GM18868 (cell line): ENCODE measurements around the gene FFAR1.
A peak's percentile ranks its signal among the peaks of the same experiment; 100 is the strongest.

ENCODE experiments used
- ATAC-seq: cut with Tn5 transposase; IDR thresholded peaks from one replicate; pipeline ENCODE4 v1.9.1; 2021; ENCODE audit warnings: mild to moderate bottlenecking, moderate library complexity; ENCODE audit not compliant: unreplicated experiment

FFAR1 gene

DNA sequence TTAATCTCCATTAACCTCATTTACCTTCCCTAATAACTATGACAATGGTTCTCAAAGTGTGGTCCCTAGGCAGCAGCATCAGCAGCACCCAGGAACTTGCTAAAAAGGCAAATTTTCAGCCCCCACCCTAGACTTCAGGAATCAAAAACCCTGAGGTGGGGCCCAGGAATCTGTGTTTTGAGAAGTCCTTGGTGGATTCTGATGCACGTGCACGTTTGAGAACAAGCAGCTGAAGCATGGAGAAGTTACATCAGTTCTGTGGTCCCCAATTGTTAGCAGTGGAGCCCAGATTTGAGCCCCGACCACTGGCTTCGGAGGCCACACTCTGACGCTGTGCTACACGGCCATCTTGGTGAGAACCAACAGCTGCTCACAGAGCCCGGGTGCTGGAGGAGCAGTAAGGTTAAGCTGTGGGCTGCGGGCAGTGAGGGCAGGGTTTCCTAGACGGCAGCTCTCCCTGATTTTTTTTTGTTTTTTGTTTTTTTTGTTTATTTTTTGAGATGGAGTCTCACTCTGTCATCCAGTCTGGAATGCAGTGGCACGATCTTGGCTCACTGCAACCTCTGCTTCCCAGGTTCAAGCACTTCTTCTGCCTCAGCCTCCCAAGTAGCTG is 32.7 kb upstream of the FFAR1 start:
- ATAC-seq, result no peak

DNA sequence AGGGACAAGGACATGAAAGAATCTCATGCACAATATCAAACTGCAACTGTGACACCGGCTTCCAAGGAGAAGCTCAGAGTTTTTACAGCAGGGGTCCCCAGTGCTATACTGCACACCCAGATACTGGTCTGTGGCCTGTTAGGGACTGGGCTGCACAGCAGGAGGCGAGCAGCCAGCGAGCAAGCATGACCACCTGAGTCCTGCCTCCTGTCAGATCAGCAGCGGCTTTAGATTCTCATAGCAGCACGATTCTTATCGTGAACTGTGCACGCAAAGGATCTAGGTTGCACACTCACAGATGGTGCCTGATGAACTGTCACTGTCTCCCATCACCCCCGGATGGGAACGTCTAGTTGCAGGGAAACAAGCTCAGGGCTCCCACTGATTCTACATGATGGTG is 31.8 kb upstream of the FFAR1 start:
- ATAC-seq, result no peak

DNA sequence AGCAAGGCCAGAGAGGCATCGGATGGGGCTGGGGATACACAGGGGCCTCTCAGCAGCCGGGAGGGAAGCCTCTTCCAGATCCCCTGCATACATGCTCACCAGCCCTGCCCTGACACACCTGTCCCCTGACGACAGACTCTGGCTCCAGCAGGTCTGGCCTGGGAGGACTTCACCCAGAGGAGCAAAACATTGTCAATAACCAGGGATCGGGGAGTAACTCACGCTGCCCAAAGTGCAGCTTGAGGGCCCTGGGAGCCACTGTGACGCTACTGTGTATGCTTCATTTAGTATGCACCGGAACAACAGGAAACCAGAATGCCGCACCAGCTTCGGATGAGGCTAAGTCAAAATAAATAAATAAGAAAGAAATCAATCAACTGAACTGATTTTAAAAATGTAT is 31.1 kb upstream of the FFAR1 start:
- no peak for ATAC-seq

DNA sequence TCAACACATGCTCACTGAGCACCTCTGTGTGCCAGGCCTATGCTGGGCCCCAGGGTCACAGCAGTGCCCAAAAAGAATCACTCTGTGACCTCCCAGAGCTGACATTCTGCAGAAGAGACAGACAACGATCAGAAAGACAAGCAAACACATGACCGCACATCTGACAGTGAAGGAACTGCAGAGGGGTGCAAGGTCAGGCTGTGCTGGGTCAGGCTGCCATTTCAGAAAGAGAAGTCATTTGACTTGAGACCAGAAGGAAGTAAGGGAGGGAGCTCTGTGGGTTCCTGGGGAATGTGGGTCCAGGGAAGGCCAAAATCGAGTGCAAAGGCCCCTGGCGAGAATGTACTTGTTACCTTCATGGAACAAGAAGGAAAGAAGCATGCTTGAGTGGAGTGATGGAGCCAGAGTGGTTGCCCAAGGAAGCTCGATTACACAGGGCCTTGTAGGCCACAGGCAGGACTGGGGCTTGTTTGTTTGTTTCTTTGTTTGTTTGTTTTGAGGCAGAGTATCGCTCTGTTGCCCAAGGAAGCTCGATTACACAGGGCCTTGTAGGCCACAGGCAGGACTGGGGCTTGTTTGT is 30.1 kb upstream of the FFAR1 start:
- no peak for ATAC-seq

DNA sequence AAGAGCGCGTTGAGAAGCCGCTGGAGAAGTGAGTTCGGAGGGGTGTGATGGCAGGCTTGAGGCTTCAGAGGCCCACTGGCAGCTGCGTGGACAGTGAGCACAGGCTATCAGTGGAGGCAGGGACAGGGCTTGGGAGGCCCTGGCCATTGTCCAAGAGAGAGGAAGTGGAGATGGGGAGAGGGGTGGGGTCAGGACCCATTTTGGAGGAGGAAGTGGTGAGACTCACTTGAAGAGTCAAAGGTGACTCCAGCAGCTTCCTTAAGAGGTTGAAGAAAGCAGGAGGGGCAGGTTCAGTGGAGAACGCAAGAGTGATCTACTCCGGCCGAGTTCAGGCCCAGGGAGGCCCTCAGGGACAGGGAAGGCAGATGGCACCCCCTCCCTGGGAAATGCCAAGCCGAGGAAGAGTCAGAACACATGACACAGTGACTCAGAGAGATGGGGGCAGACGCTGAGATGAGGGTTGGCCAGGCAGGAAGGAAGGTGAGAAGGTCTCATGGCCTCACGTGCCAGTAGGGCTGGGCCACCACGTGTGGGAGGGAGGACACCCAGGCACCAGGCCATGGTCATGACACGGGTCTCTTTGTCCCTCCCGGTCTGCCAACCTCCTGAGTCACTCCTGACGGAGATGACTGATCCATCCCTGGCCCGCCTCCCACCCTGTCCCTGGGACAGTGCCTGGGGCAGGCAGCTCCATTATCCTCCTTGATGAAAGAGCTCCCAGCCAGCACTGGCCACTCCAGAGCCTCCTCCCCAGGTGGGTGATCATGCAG is 28.8 kb upstream of the FFAR1 start:
- ATAC-seq, result no peak

DNA sequence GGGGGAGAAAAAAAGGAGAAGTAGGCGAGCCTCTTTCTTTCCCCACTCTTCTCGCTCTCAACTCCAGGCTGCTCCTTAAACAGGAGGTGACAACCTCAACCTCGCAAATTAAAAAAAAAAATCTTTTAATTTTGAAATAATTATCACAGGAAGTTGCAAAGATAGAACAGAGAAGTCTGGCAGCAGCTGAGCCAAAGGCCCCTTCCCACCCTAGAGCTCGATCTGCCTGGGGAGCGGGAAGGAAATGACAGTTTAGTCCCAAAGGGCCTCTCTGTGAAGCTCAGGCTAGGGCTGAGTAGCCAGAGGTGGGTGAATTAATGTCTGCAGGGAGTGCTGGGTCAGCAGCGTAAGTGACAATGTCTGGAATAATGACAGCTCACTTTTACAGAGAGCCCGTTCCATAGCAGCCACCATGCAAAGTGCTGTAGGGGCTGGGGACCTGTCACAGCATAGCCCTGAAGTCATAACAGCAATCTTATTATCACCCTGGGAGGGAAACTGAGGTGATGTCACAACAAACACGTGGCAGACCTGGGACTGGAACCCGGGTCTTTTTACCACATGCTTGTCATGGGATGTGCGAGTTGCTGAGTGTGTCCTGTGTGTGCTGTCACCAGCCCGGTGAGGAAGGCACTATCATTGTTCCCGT is 27.5 kb upstream of the FFAR1 start:
- no peak for ATAC-seq

DNA sequence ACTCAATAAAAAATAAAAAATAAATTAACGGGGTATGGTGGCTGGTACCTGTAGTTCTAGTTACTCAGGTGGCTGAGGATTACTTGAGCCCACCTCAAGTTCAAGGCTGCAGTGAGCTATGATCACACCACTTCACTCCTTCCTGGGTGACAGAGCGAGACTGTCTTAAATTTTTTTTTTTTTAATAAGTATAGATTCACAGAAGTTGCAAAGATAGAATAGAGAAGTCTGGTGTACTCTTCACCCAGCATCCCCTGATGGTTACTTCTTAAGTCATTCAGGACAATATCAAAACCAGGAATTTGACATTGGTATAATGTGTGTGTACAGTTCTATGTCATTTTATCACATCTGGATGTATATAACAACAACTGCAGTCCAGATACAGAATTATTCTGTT is 26.4 kb upstream of the FFAR1 start:
- ATAC-seq, result no peak

DNA sequence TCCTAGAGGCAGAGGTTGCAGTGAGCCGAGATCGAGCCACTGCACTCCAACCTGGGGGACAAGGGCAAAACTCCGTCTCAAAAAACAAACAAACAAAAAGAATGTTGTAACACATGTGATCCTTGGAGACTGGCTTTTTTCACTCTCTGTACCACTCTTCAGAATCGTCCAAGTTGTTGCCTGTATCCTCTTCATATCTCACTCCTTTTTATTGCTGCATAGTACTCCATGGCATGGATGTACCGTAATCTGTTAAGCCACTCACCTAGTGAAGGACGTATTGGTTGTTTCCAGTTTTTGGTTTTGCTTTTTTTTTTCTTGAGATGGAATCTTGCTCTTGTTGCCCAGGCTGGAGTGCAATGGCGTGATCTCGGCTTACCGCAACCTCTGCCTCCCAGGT is 25.7 kb upstream of the FFAR1 start:
- no peak for ATAC-seq

DNA sequence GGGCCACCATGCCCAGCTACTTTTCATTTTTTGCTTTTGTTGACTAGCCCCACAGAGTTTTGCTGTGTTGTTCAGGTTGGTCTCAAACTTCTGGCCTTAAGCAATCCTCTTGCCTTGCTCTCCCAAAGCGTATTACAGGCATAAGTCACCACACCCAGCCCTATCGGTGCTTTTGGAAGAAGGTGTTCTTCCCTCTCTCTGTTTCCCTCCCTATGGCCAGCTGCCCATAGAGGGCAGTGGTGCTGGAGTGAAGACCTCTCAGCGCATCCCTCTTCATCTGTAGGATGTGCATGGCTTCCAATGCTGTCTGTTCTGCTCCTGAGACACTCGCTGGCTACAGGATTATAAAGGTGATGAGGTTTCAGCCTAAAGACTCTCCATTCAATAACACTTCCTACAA is 20.1 kb upstream of the FFAR1 start:
- no peak for ATAC-seq

DNA sequence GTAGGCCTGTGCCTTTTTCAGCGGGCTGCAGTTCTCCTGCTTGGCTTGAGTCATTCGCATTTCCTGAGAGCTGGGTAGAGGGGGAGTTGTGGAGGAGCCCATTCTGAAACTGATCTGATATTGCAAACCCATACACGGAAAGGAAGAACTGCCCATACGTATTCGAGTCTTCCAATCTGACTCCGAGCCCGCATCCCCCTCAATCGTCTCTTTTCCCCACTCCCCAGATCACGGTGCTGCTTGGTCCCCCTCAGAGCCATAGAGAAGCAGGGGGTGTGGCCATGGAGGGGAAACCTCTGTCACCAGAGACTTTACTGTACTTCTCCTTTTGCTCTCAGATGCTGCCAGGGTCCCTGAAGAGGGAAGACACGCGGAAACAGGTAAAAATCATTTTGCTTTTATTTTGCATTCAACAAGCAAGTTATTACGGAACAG is 18.8 kb upstream of the FFAR1 start, which contains the start of gene CD22:
TSS of gene CD22 (plus strand) at position 337 of the 435 bp plus-strand sequence. CDS start 2,854 bp downstream, outside the sequence.
- ATAC-seq, result no peak

DNA sequence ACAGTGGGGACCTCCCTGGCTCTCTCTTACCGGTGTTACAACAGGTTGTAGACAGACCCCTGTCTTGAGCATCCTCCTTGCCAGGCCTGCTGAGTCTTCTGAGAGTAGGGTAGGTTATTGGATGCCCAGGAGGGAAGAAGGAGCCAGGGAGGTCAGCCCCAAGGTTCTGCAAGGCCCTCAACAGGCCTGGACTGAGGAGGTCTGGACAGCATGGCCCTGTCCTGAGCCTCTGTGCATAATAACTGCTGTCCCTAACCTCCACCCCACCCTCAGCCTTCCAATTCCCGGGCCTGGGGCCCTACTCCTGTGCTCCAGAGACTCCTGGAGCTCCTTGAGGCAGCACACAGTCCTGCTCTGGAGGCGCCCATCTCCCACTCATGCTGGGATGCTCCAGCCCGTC is 18.4 kb upstream of the FFAR1 start:
- ATAC-seq, result no peak

DNA sequence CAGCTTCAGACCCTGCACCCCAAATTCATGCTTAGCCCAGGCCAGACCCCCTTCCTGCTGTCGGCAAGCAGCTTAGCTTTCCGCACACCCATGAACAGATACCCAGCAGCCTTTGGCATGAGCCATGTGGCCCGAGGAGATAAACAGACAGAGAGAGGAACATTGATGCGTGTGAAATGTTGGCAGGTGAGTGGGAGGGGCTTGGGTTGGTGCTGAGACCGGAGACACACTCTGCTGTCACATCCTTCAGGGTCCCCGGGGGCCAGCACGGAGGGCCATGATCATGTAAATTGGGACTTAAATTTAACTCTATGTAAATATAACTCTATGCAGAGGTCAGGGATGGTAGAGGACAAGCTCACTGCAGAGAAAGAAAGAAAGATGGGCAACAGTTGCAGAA is 17.2 kb upstream of the FFAR1 start:
- ATAC-seq, result peak; percentile 46

DNA sequence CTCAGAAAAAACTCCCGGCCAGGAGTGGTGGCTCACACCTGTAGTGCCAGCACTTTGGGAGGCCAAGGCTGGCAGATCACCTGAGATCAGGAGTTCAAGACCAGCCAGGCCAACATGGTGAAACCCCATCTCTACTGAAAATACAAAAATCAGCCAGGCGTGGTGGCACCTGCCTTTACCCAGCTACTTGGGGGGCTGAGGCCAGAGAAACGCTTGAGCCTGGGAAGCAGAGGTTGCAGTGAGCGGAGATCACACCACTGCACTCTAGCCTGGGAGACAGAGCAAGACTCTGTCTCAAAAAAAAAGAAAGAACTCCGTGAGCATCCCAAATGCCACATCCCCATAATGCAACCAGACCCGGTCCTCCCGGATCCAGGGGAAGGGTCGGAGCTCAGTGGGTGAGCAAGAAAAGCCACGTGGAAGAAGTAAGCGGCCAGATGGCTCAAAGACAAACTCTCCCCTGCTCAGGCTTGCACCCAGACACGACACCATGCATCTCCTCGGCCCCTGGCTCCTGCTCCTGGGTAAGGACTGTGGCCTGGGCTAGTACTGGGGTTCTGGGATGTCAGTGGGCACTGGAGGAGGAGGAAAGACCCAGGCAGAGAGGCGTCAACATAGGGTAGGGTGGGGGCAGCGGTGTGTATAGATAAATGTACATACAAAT is 16.0 kb upstream of the FFAR1 start:
- ATAC-seq, result no peak

DNA sequence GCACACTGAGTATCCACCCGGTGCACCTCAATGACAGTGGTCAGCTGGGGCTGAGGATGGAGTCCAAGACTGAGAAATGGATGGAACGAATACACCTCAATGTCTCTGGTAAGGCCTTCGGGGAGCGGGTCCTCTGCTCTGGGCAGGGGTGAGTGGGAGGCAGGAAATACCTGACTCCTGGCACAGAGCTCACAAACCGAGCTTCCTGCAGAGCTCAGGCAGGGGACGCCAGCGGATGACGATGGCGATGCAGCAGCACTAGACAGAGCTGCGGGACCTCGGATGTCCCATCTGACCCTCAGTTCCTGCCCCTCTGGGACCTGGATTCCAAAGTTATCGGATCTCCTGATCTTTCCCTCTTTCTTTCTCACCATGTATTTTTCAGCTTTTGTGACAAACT is 14.9 kb upstream of the FFAR1 start:
- no peak for ATAC-seq

DNA sequence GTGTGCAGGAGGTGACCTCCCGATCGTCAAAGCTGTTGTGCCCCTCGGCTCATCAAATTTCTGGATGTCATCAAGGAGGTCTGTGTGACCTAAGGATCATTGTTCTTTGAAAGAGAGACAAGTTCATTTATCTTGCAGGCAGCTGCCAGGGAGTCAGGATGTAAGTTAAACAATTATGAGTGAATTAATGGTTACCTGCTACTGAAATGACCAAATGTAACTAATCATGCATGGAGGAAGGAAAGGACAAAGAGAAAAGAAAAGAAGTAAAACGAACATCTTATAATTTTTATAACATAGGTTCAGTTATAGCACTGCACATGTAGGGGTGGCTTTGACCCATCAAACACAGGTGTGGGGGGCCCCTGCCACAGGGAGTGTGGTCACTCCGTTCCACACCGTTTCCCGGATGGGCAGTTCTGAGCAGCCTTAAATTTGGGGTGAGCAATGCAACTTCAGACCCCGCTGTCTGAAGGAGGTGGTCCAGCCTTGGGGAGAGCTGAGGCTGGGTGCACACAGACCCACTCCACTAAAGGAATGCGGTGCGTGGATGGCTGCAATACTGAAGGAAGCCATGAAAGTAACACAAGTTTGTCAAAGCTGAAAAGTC is 13.5 kb upstream of the FFAR1 start:
- ATAC-seq, result no peak

DNA sequence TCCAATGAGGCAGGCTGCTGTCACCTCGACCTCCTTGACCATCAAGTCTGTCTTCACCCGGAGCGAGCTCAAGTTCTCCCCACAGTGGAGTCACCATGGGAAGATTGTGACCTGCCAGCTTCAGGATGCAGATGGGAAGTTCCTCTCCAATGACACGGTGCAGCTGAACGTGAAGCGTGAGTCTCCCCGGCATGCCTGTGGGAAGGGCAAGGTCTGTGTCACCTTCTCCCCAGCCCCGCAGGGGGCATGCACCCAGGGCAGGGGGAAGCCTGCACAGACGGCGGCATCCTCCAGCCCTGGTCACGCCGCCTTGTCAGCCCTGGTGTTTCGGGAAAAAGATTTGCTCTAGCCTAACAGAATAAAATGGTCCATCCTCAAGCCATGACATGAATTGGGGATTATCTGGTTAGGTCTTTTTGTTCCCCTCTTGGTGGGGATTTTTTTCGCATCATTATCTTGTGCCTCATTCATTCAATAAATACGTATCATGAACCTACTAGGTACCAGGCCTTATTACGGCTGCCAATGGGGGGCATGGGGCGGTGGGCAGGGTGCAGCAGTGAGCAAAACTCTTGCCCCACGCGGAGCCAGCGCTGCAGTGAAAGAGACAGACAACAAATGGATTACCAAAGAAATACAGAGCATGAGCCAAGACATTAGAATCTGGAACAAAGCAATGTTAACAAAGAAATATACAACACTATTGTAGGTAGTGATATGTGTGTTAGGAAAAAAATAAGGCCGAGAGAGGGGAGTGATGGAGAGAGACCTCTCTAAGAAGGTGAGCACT is 11.3 kb upstream of the FFAR1 start:
- no peak for ATAC-seq

DNA sequence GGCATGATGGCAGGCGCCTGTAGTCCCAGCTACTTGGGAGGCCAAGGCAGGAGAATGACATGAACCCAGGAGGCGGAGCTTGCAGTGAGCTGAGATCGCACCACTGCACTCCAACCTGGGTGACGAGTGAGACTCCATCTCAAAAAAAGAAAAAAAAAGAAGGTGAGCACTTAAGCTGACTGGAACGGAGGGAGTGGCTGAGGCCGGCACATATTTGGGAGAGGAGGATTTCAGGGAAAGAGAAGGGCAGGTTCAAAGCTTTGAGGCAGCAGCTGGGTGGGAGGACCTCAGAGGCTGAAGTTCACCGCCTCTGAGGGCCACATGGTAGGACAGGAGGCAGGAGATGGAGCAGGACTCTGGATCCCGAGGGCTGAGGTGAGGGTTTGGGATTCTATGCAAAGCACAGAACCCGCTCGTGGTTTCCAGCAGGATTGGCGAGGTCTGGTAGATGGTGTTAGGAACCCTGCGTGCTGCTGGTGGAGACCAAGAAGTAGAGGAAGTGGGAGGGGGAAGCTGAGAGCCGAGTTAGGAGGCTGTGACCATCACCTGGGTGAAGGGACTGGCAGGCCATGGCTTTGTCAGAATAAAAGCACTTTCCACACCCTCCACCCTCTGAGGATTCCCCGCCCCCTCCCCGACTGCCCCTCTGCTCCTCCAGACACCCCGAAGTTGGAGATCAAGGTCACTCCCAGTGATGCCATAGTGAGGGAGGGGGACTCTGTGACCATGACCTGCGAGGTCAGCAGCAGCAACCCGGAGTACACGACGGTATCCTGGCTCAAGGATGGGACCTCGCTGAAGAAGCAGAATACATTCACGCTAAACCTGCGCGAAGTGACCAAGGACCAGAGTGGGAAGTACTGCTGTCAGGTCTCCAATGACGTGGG is 10.4 kb upstream of the FFAR1 start:
- ATAC-seq, result no peak

DNA sequence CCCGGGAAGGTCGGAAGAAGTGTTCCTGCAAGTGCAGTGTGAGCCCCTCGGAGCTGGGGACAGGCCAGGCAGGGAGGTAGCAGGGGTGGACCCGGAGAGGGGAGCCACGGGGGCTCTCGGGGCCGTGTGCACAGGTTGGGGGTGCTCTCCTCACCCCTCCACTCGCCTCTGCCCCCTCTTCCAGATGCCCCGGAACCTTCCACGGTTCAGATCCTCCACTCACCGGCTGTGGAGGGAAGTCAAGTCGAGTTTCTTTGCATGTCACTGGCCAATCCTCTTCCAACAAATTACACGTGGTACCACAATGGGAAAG is 9.8 kb upstream of the FFAR1 start:
- ATAC-seq, result no peak

DNA sequence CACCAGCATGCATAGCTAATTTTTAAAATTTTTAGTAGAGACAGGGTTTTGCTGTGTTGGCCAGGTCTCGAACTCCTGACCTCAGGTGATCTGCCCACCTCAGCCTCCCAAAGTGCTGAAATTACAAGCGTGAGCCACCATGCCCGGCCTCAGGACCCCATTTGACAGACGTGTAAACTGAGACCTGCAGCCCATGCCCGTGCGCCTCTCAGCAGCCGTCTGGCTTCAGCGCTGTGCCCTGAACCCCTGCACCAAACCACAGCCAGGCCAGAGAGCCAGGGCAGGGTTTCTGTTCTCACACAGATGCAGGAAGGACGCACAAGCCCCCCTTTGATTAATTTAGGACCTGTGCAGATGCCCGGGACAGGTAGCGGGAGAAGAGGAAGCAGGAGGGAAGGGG is 7.3 kb upstream of the FFAR1 start:
- no peak for ATAC-seq
